ENCODE measurements around the gene WDR33. TPM values are rescaled to one million over a fixed set of nuclear protein-coding genes. Genes with fewer than 3 reads are reported as not detected.
"Not testable (repeated sequence)": the region's sequence is repeated elsewhere in the genome, so short reads cannot be mapped to it uniquely, and the experiment has no call there.

WDR33 gene
- total RNA-seq, 6 donors from 2014 or later, result 33.7 to 76.3 (median 47.5) TPM

GRCh38 chr2:127826047-127826446, 15.1 kb upstream of the WDR33 start:
- 58 to 66% methylated on average over 12 of the region's 12 CpGs for WGBS, 2 donors
- peak in 1 of 2 donors; percentile 23 for ATAC-seq (ENCODE audit: low FRiP score in 2 of 2)

GRCh38 chr2:127820080-127820668, 9.2 kb upstream of the WDR33 start:
- no peaks in the 10 kb centered on the region for H3K27me3 ChIP-seq
- no peak overlapping the region for H3K27ac ChIP-seq
- DNase-seq, result no peak
- H3K9me3 ChIP-seq, result peaks cover 0 to 30% (median 18%) of the 10 kb centered on the region in 4 donors
- no peaks in the 10 kb centered on the region for H3K36me3 ChIP-seq
- no peak overlapping the region for H3K4me3 ChIP-seq
- H3K4me1 ChIP-seq, result no peaks in the 10 kb centered on the region
- TF ChIP-seq POLR2A (IDR thresholded peaks at IDR 0.05) (no peak), POLR2AphosphoS5 (IDR thresholded peaks at IDR 0.05) (no peak)
- no peak for ATAC-seq (ENCODE audit: low FRiP score in 2 of 2)
- 80 to 81% methylated on average over 6 of the region's 6 CpGs for WGBS, 2 donors

More at GRCh38 chr2:127826047-127826446, 15.1 kb upstream of the WDR33 start:
- Histone ChIP-seq H3K36me3 (no peaks in the 10 kb centered on the region), H3K4me3 (no peak overlapping the region), H3K27me3 (no peaks in the 10 kb centered on the region), H3K4me1 (peaks cover 0 to 8% (median 2%) of the 10 kb centered on the region in 4 donors), H3K9me3 (peaks cover 0 to 7% (median 1%) of the 10 kb centered on the region in 4 donors), H3K27ac (no peak overlapping the region)
- no peak for TF ChIP-seq POLR2AphosphoS5 (IDR thresholded peaks at IDR 0.05)
- no peak for TF ChIP-seq EP300 (IDR thresholded peaks at IDR 0.05)
- DNase-seq, result peak in 1 of 2 donors; percentile 24

DNA sequence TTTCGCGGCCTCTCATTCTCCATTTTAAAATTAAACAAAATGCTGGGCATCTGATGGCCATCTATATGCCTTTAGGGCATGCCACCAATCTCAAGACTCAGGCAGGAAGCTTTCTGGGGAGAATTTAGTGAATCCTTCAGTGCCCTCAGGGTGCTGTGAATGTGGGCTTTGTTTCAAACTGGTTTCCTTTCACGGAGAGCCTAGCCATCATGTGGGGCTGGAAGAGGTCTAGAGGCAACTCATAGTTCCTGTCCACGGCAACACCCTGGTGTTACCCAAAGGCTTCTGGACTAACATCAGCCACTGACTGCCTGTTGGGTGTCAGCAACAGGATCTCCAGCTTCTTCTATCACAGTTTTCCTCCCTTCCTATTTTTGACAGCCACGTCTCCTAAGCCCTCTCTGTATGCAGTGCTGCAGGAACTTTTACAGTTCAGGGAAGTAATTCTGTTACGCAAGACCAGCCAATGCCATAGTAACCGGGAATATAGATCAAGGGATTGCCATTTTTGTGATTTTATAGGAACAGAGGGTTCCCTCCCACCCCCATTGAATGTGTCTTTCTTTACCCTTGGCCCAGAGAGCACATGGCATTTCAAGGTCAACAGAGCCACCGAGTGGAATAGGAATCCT, 7.9 kb upstream of the WDR33 start:
- no peak overlapping the region for H3K27ac ChIP-seq
- H3K27me3 ChIP-seq, result no peaks in the 10 kb centered on the region
- TF ChIP-seq EP300 (IDR thresholded peaks at IDR 0.05) (no peak), POLR2AphosphoS5 (IDR thresholded peaks at IDR 0.05) (no peak), POLR2A (IDR thresholded peaks at IDR 0.05) (no peak), CTCF (IDR thresholded peaks at IDR 0.05) (no peak)
- no peak for DNase-seq
- no peak for ATAC-seq (ENCODE audit: low FRiP score in 2 of 2)
- H3K4me1 ChIP-seq, result no peaks in the 10 kb centered on the region
- no peaks in the 10 kb centered on the region for H3K36me3 ChIP-seq
- H3K9me3 ChIP-seq, result peaks cover 0 to 30% (median 18%) of the 10 kb centered on the region in 4 donors
- H3K4me3 ChIP-seq, result no peak overlapping the region
- 72 to 81% methylated on average over 7 to 8 of the region's 8 CpGs for WGBS, 2 donors

DNA sequence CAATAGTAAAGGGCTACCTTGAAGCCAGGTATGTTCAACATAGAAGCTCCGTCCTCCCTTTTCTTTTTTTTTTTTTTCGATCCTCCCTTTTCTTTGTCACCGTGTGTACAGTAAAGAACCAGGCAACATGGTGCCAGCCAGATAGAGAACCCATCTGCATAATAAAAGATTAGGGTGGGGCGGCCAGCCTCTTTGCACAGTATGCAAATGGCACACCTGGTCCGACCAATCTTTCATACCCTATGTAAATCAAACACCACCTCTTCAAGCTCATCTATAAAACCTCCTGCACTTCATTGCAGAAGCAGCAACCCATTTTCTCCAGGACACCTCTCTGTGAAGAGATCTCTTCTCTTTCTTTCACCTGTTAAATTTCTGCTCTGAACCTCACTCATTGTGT, 7.3 kb upstream of the WDR33 start:
- H3K36me3 ChIP-seq, result no peaks in the 10 kb centered on the region
- no peaks in the 10 kb centered on the region for H3K4me1 ChIP-seq
- no peak for ATAC-seq (ENCODE audit: low FRiP score in 2 of 2)
- no peaks in the 10 kb centered on the region for H3K27me3 ChIP-seq
- peaks cover 0 to 30% (median 18%) of the 10 kb centered on the region in 4 donors for H3K9me3 ChIP-seq
- 87 to 90% methylated on average over 5 of the region's 5 CpGs for WGBS, 2 donors
- no peak for TF ChIP-seq EP300 (IDR thresholded peaks at IDR 0.05)
- no peak for TF ChIP-seq POLR2A (IDR thresholded peaks at IDR 0.05)
- no peak for TF ChIP-seq CTCF (IDR thresholded peaks at IDR 0.05)
- no peak for TF ChIP-seq POLR2AphosphoS5 (IDR thresholded peaks at IDR 0.05)
- no peak for DNase-seq
- H3K4me3 ChIP-seq, result no peak overlapping the region
- H3K27ac ChIP-seq, result no peak overlapping the region

DNA sequence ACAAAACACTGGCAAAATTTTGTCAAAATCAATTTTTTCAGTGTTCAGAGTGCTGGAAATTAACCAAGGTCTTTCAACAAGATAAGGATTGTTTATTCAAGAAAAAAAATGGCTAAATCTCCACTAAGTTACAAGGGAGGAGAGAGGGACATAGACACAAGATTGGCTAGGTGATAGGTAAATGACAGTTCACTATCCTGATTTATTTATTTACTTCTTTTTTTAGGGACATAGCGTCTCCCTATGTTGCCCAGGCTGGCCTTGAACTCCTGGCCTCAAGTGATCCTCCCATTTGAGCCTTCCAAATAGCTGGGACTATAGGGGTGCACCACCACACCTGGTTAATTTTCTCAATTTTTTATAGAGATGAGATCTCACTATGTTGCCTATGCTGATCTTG, 3.7 kb upstream of the WDR33 start:
- no peak for ATAC-seq (ENCODE audit: low FRiP score in 2 of 2)
- 80 to 85% methylated on average over 1 of the region's 1 CpG for WGBS, 2 donors

DNA sequence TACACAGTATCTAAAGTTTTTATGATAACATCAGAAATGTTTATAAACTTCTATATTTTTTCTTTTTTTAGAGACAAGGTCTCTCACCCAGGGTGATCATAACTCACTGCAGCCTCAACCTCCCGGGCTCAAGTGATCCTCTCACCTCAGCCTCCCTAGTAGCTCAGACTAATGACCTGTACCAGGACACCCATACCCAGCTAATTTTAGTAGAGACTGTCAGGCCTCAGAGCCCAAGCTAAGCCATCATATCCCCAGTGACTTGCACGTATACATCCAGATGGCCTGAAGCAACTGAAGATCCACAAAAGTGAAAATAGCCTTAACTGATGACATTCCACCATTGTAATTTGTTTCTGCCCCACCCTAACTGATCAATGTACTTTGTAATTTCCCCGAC, 1.5 kb upstream of the WDR33 start:
- peaks cover 16 to 25% (median 22%) of the 10 kb centered on the region in 4 donors for H3K4me1 ChIP-seq
- ATAC-seq (ENCODE audit: low FRiP score in 2 of 2); H3K4me3 ChIP-seq; H3K9me3 ChIP-seq; DNase-seq; H3K27ac ChIP-seq; H3K36me3 ChIP-seq; H3K27me3 ChIP-seq: not testable (repeated sequence)
- 96 to 98% methylated on average over 3 of the region's 3 CpGs for WGBS, 2 donors

More for the DNA sequence above, 3.7 kb upstream of the WDR33 start:
- Histone ChIP-seq H3K9me3 (peaks cover 0 to 12% (median 4%) of the 10 kb centered on the region in 4 donors), H3K27ac (no peak overlapping the region), H3K27me3 (no peaks in the 10 kb centered on the region), H3K4me3 (no peak overlapping the region), H3K4me1 (peaks cover 2 to 3% (median 3%) of the 10 kb centered on the region in 4 donors), H3K36me3 (no peaks in the 10 kb centered on the region)
- DNase-seq, result no peak
- TF ChIP-seq EP300 (IDR thresholded peaks at IDR 0.05), result no peak
- no peak for TF ChIP-seq POLR2A (IDR thresholded peaks at IDR 0.05)
- no peak for TF ChIP-seq POLR2AphosphoS5 (IDR thresholded peaks at IDR 0.05)
- no peak for TF ChIP-seq CTCF (IDR thresholded peaks at IDR 0.05)
